Neuronal stem cell (in vitro differentiated cells): ENCODE results near the gene RNU6-7.

ENCODE experiments used
- DNase-seq: peaks from one replicate; pipeline ENCODE4 v3.0.0-alpha.2; 2013; ENCODE audit warnings: low spot score
- H2AFZ ChIP-seq: one replicate; pipeline ENCODE4 v1.6.1; 2013; ENCODE audit warnings: mild to moderate bottlenecking, low read length, inconsistent platforms
- H2AK5ac ChIP-seq: 2 replicates; pipeline ENCODE4 v1.6.1; 2013; ENCODE audit warnings: low read depth, mild to moderate bottlenecking, inconsistent platforms, low read length, moderate library complexity, mixed read lengths
- H2BK120ac ChIP-seq: 2 replicates; pipeline ENCODE4 v1.6.1; 2013; ENCODE audit warnings: low read depth, mild to moderate bottlenecking, inconsistent platforms, low read length, moderate library complexity, mixed read lengths
- H2BK12ac ChIP-seq: one replicate; pipeline ENCODE4 v1.6.1; 2013; ENCODE audit warnings: low read length, inconsistent platforms
- H2BK15ac ChIP-seq: 2 replicates; pipeline ENCODE4 v1.6.1; 2013; ENCODE audit warnings: mild to moderate bottlenecking, low read length, inconsistent platforms, mixed read lengths
- H2BK5ac ChIP-seq: one replicate; pipeline ENCODE4 v1.6.1; 2013; ENCODE audit warnings: inconsistent platforms, mild to moderate bottlenecking, low read length, moderate library complexity
- H3K14ac ChIP-seq: one replicate; pipeline ENCODE4 v1.6.1; 2013; ENCODE audit warnings: low read length, inconsistent platforms
- H3K18ac ChIP-seq: 2 replicates; pipeline ENCODE4 v1.6.1; 2013; ENCODE audit warnings: low read length, inconsistent platforms
- H3K23ac ChIP-seq: 2 replicates; pipeline ENCODE4 v1.6.1; 2013; ENCODE audit warnings: low read depth, mild to moderate bottlenecking, mixed read lengths, low read length, inconsistent platforms; ENCODE audit not compliant: poor library complexity
- H3K27ac ChIP-seq: replicated peaks from 3 replicates; pipeline ENCODE4 v1.5.1; 2013; ENCODE audit warnings: low read length, inconsistent platforms
- H3K27me3 ChIP-seq, 3 experiments: 2 replicates each; pipeline ENCODE4 v1.6.1; 2013; ENCODE audit warnings: low read length in 3 of 3, mild to moderate bottlenecking in 2 of 3, inconsistent platforms in 1 of 3, low read depth in 1 of 3, mixed read lengths in 1 of 3, moderate library complexity in 1 of 3; ENCODE audit not compliant: control insufficient read depth in 3 of 3, insufficient read depth in 3 of 3
- H3K36me3 ChIP-seq, 2 donors: replicated peaks in 1 of 2; 2 replicates each; pipeline ENCODE4 v1.6.1; 2013; ENCODE audit warnings: low read length in 2 of 2; ENCODE audit not compliant: control insufficient read depth in 2 of 2, insufficient read depth in 2 of 2
- H3K4ac ChIP-seq: 2 replicates; pipeline ENCODE4 v1.6.1; 2013; ENCODE audit warnings: inconsistent platforms, mild to moderate bottlenecking, low read length, moderate library complexity
- H3K4me1 ChIP-seq, 2 donors: 1 replicate in 1 of 2; 2 replicates in 1 of 2; pipeline ENCODE4 v1.6.1; 2013; ENCODE audit warnings: low read length in 2 of 2, low read depth in 1 of 2; ENCODE audit not compliant: control insufficient read depth in 2 of 2, insufficient read depth in 1 of 2
- H3K4me2 ChIP-seq: one replicate; pipeline ENCODE4 v1.6.1; 2013; ENCODE audit warnings: mild to moderate bottlenecking, low read length, inconsistent platforms; ENCODE audit not compliant: insufficient read depth, poor library complexity, severe bottlenecking
- H3K4me3 ChIP-seq, 2 donors: 2 replicates each; pipeline ENCODE4 v1.5.1; 2013; ENCODE audit warnings: low read length in 2 of 2, mild to moderate bottlenecking in 2 of 2, inconsistent platforms in 1 of 2, moderate library complexity in 1 of 2
- H3K79me1 ChIP-seq: one replicate; pipeline ENCODE4 v1.6.1; 2013; ENCODE audit warnings: low read depth, mild to moderate bottlenecking, inconsistent platforms, low read length, moderate library complexity
- H3K9ac ChIP-seq: one replicate; pipeline ENCODE4 v1.6.1; 2013; ENCODE audit warnings: mild to moderate bottlenecking, low read depth, low read length, inconsistent platforms; ENCODE audit not compliant: poor library complexity
- H3K9me3 ChIP-seq, 2 donors: replicated peaks in 1 of 2; 2 replicates each; pipeline versions ENCODE3 to v1.6.1; 2013; ENCODE audit warnings: low read length in 2 of 2, mild to moderate bottlenecking in 2 of 2, inconsistent platforms in 1 of 2, low read depth in 1 of 2, mixed read lengths in 1 of 2, moderate library complexity in 1 of 2; ENCODE audit not compliant: control insufficient read depth in 2 of 2, insufficient read depth in 1 of 2
- H4K8ac ChIP-seq: one replicate; pipeline ENCODE4 v1.6.1; 2013; ENCODE audit warnings: low read depth, mild to moderate bottlenecking, inconsistent platforms, low read length, moderate library complexity
- H4K91ac ChIP-seq: one replicate; pipeline ENCODE4 v1.6.1; 2013; ENCODE audit warnings: low read length, low read depth, mild to moderate bottlenecking, inconsistent platforms; ENCODE audit not compliant: poor library complexity
- WGBS, 2 donors: extraction: QIAGEN DNeasy Blood & Tissue Kit; methylation state at CpG; one replicate each; pipeline ENCODE4 v1.1.7; 2013; ENCODE audit warnings: missing lambda C conversion rate in 2 of 2, mixed read lengths in 1 of 2; ENCODE audit not compliant: insufficient read length in 2 of 2, insufficient replicate concordance in 1 of 2; ENCODE audit errors: extremely low coverage in 2 of 2; 5-methylcytosine and 5-hydroxymethylcytosine counted together

Gene RNU6-7

GRCh38 chr14:32193532-32193931 lies 8.3 kb upstream of the RNU6-7 start:
- Histone ChIP-seq H2BK120ac (no peak overlapping the region), H3K27ac (no peak overlapping the region), H3K4me3 (no peak overlapping the region), H4K8ac (no peak overlapping the region), H3K9me3 (no peaks in the 10 kb centered on the region), H3K9ac (no peak overlapping the region), H3K79me1 (no peaks in the 10 kb centered on the region), H2BK12ac (no peak overlapping the region), H2AFZ (no peak overlapping the region), H3K36me3 (no peaks in the 10 kb centered on the region), H3K18ac (no peak overlapping the region), H3K23ac (no peak overlapping the region), H3K4me2 (no peak overlapping the region), H2BK15ac (no peak overlapping the region), H2BK5ac (no peak overlapping the region), H2AK5ac (no peak overlapping the region), H3K27me3 (peaks cover 0 to 3% (median 0%) of the 10 kb centered on the region in 3 experiments), H4K91ac (no peak overlapping the region), H3K4me1 (no peaks in the 10 kb centered on the region), H3K14ac (no peak overlapping the region), H3K4ac (no peak overlapping the region)
- no peak for DNase-seq
- WGBS, 2 donors = no CpG with 5 or more reads among the region's 2 CpGs

GRCh38 chr14:32195636-32196035 lies 6.2 kb upstream of the RNU6-7 start:
- Histone ChIP-seq H3K14ac (no peak overlapping the region), H3K27me3 (peaks cover 0 to 5% (median 0%) of the 10 kb centered on the region in 3 experiments), H3K4me1 (no peaks in the 10 kb centered on the region), H3K27ac (no peak overlapping the region), H2BK12ac (no peak overlapping the region), H3K4ac (no peak overlapping the region), H3K18ac (no peak overlapping the region), H3K36me3 (no peaks in the 10 kb centered on the region), H4K91ac (no peak overlapping the region), H4K8ac (no peak overlapping the region), H3K4me2 (no peak overlapping the region), H2AFZ (no peak overlapping the region), H2BK15ac (no peak overlapping the region), H3K9ac (no peak overlapping the region), H3K4me3 (no peak overlapping the region), H2BK5ac (no peak overlapping the region), H3K9me3 (no peaks in the 10 kb centered on the region), H3K79me1 (no peaks in the 10 kb centered on the region), H3K23ac (no peak overlapping the region), H2BK120ac (no peak overlapping the region), H2AK5ac (no peak overlapping the region)
- WGBS, 2 donors = no CpG with 5 or more reads among the region's 1 CpG
- no peak for DNase-seq

GRCh38 chr14:32197919-32198318 lies 3.9 kb upstream of the RNU6-7 start:
- no peaks in the 10 kb centered on the region for H3K4me1 ChIP-seq

GRCh38 chr14:32200368-32201192 lies 1.3 kb upstream of the RNU6-7 start:
- H2BK120ac ChIP-seq = no peak overlapping the region
- H3K27ac ChIP-seq = no peak overlapping the region
- no peak for DNase-seq
- no peak overlapping the region for H2BK15ac ChIP-seq
- no peaks in the 10 kb centered on the region for H3K36me3 ChIP-seq
- H2AK5ac ChIP-seq = no peak overlapping the region
- no peak overlapping the region for H3K14ac ChIP-seq
- no peak overlapping the region for H4K91ac ChIP-seq
- no peaks in the 10 kb centered on the region for H3K4me1 ChIP-seq
- no CpG with 5 or more reads among the region's 14 CpGs for WGBS, 2 donors
- no peak overlapping the region for H2BK12ac ChIP-seq
- no peaks in the 10 kb centered on the region for H3K9me3 ChIP-seq
- peaks cover 0 to 22% (median 0%) of the 10 kb centered on the region in 3 experiments for H3K27me3 ChIP-seq
- H3K23ac ChIP-seq = no peak overlapping the region
- H3K4ac ChIP-seq = no peak overlapping the region
- H4K8ac ChIP-seq = no peak overlapping the region
- peak overlapping the region; percentile 88 for H3K4me2 ChIP-seq
- no peak overlapping the region for H3K18ac ChIP-seq
- H2BK5ac ChIP-seq = no peak overlapping the region
- H3K4me3 ChIP-seq = peak overlapping the region; percentile 88 to 95
- peak overlapping the region; percentile 99 for H2AFZ ChIP-seq
- no peak overlapping the region for H3K9ac ChIP-seq
- no peaks in the 10 kb centered on the region for H3K79me1 ChIP-seq

More at GRCh38 chr14:32197919-32198318, 3.9 kb upstream of the RNU6-7 start:
- Histone ChIP-seq H3K4me3 (no peak overlapping the region), H3K36me3 (no peaks in the 10 kb centered on the region), H4K8ac (no peak overlapping the region), H4K91ac (no peak overlapping the region), H2AFZ (no peak overlapping the region), H2BK120ac (no peak overlapping the region), H3K4ac (no peak overlapping the region), H3K79me1 (no peaks in the 10 kb centered on the region), H3K4me2 (no peak overlapping the region), H3K14ac (no peak overlapping the region), H2BK12ac (no peak overlapping the region), H3K18ac (no peak overlapping the region), H2BK15ac (no peak overlapping the region), H3K27ac (no peak overlapping the region), H3K9me3 (no peaks in the 10 kb centered on the region), H3K23ac (no peak overlapping the region), H3K9ac (no peak overlapping the region), H3K27me3 (peaks cover 0 to 9% (median 0%) of the 10 kb centered on the region in 3 experiments), H2AK5ac (no peak overlapping the region), H2BK5ac (no peak overlapping the region)
- no CpG with 5 or more reads among the region's 1 CpG for WGBS, 2 donors
- DNase-seq = no peak
